ENCODE results near the gene MYBBP1A. TPM values are rescaled to one million over a fixed set of nuclear protein-coding genes. Genes with fewer than 3 reads are reported as not detected.

Gene MYBBP1A
- total and polyA plus RNA-seq, 7 donors: 28.5 to 63.2 (median 41.0) TPM

- no peaks in the 10 kb centered on the region for H3K27me3 ChIP-seq (ENCODE audit: insufficient read depth in 3 of 3, low read length in 2 of 3)
- peak overlapping the region; percentile 99 for H3K27ac ChIP-seq
- WGBS, 3 donors: 28 to 46% (median 33%) methylated on average over 9 of the region's 9 CpGs
- H3K9me3 ChIP-seq: no peaks in the 10 kb centered on the region
- peak overlapping the region; percentile 81 for H3K4me3 ChIP-seq
- peaks cover 0 to 10% of the 10 kb centered on the region in 2 donors for H3K36me3 ChIP-seq (ENCODE audit: insufficient read depth in 1 of 2, low read depth in 1 of 2)
- ATAC-seq (peak; percentile 18 to 69 (median 60)), DNase-seq (peak in 1 of 2 donors; percentile 70)
- H3K4me1 ChIP-seq: peaks cover 31% of the 10 kb centered on the region
- intact Hi-C loops (cut with DNase I): loop anchor here in 1 of 2 donors (2.0 kb wide), 1 partner anchor 15 kb away; no protein-coding TSS in a partner anchor
- TF ChIP-seq, protein P1, sequence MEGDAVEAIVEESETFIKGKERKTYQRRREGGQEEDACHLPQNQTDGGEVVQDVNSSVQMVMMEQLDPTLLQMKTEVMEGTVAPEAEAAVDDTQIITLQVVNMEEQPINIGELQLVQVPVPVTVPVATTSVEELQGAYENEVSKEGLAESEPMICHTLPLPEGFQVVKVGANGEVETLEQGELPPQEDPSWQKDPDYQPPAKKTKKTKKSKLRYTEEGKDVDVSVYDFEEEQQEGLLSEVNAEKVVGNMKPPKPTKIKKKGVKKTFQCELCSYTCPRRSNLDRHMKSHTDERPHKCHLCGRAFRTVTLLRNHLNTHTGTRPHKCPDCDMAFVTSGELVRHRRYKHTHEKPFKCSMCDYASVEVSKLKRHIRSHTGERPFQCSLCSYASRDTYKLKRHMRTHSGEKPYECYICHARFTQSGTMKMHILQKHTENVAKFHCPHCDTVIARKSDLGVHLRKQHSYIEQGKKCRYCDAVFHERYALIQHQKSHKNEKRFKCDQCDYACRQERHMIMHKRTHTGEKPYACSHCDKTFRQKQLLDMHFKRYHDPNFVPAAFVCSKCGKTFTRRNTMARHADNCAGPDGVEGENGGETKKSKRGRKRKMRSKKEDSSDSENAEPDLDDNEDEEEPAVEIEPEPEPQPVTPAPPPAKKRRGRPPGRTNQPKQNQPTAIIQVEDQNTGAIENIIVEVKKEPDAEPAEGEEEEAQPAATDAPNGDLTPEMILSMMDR (IDR thresholded peaks at IDR 0.05): no peak
Measured at GRCh38 chr17:4586043-4586442, 30.9 kb upstream of the MYBBP1A start.

GRCh38 chr17:4585638-4585994, 30.4 kb upstream of the MYBBP1A start:
- DNase-seq (peak; percentile 54 to 87), ATAC-seq (peak; percentile 44 to 61 (median 54))
- peak overlapping the region; percentile 99 for H3K27ac ChIP-seq
- WGBS, 3 donors: 23 to 41% (median 26%) methylated on average over 7 of the region's 7 CpGs
- no peaks in the 10 kb centered on the region for H3K9me3 ChIP-seq
- peaks cover 0 to 10% of the 10 kb centered on the region in 2 donors for H3K36me3 ChIP-seq (ENCODE audit: insufficient read depth in 1 of 2, low read depth in 1 of 2)
- peaks cover 27% of the 10 kb centered on the region for H3K4me1 ChIP-seq
- H3K27me3 ChIP-seq (ENCODE audit: insufficient read depth in 3 of 3, low read length in 2 of 3): no peaks in the 10 kb centered on the region
- intact Hi-C loops (cut with DNase I): no loop called here
- H3K4me3 ChIP-seq: peak overlapping the region; percentile 81
- TF ChIP-seq, protein P1 (IDR thresholded peaks at IDR 0.05): no peak

DNA sequence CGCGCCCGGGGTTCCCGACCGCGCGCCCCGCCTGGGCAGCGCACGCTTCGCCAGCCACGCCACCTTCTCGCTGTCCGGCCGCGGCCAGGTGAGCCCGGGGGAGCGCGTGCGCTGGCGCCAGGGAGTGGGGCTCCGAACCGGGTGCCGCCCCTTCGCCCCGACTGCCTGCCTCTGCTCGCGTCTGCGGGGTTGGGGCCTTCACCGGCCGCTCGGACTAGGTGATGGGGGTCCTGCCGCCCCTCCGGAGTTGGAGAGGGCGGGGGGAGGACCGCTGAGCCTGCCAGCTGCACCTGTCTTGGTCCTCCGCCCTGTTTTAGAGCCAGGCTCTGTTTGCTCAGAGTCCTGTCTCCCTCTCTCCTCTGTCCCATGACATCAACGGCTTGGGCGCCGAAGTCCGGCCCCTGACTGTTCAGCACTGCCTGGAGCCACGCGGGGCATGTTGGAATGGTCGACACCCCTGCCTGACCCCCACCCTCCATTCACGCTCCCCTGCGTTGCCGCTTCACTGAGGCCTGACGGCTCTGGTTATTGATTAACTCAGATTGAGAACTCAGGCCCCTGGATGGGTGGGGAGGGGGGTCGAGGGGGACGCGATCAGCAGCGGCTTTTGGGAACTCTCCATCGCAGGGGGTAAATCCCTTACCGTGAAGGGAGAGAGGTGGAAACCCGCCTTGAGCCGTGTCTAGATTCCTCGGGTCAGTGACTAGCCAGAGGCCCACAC, 29.9 kb upstream of the MYBBP1A start:
- Histone ChIP-seq H3K27me3 (ENCODE audit: insufficient read depth in 3 of 3, low read length in 2 of 3) (no peaks in the 10 kb centered on the region), H3K9me3 (no peaks in the 10 kb centered on the region), H3K4me1 (peaks cover 25% of the 10 kb centered on the region), H3K4me3 (peak overlapping the region; percentile 81), H3K36me3 (ENCODE audit: insufficient read depth in 1 of 2, low read depth in 1 of 2) (peaks cover 0 to 10% of the 10 kb centered on the region in 2 donors), H3K27ac (peak overlapping the region; percentile 99)
- TF ChIP-seq, protein P1 (IDR thresholded peaks at IDR 0.05): no peak
- ATAC-seq (peak; percentile 2 to 4 (median 4)), DNase-seq (peak in 1 of 2 donors; percentile 71)
- intact Hi-C loops (cut with DNase I): loop anchor here (5.0 kb wide), 2 partner anchors 32 to 37 kb away; no protein-coding TSS in a partner anchor
- 7 to 12% (median 9%) methylated on average over 44 to 57 of the region's 57 CpGs for WGBS, 3 donors

- Histone ChIP-seq H3K4me1 (peaks cover 25% of the 10 kb centered on the region), H3K4me3 (peak within 1 kb of the TSS; percentile 81), H3K27me3 (ENCODE audit: insufficient read depth in 3 of 3, low read length in 2 of 3) (no peaks in the 10 kb centered on the region), H3K9me3 (no peaks in the 10 kb centered on the region), H3K27ac (peak within 1 kb of the TSS; percentile 99), H3K36me3 (ENCODE audit: insufficient read depth in 1 of 2, low read depth in 1 of 2) (peaks cover 0 to 10% of the 10 kb centered on the region in 2 donors)
- ATAC-seq (peak; percentile 67 to 79 (median 70)), DNase-seq (peak; percentile 81 to 93)
- intact Hi-C loops (cut with DNase I): loop anchor here (5.0 kb wide), 2 partner anchors 33 to 38 kb away; no protein-coding TSS in a partner anchor
- 1% methylated on average over 46 to 100 of the region's 100 CpGs for WGBS, 3 donors
- TF ChIP-seq, protein P1 (IDR thresholded peaks at IDR 0.05): no peak
Measured at GRCh38 chr17:4584101-4584916, 29.1 kb upstream of the MYBBP1A start, which contains the start of gene SMTNL2. Gene SMTNL2 (plus strand): TSS chr17:4584529. CDS start chr17:4584606, 77 bp downstream.

All from psoas muscle (tissue), 8 donors.